Spleen (tissue), 13 donors: ENCODE data around the gene ERAP2. TPM values are rescaled to one million over a fixed set of nuclear protein-coding genes. Genes with fewer than 3 reads are reported as not detected.

Experiments
- DNase-seq: peaks from one replicate; pipeline ENCODE4 v3.0.0-alpha.2; 2020
- H3K27ac ChIP-seq, 8 donors: fragments of 200-600 bp; sonication (generic) in 7 of 8; 1 replicate in 4 of 8; 2 replicates in 4 of 8; pipeline versions ENCODE4 v1.5.0 to v1.8.0; 2016 to 2021; ENCODE audit warnings: inconsistent platforms in 4 of 8, mild to moderate bottlenecking in 4 of 8, moderate library complexity in 1 of 8
- H3K27me3 ChIP-seq, 7 donors: fragments of 200-600 bp; sonication (generic) in 6 of 7; replicated peaks in 1 of 7; 1 replicate in 4 of 7; 2 replicates in 3 of 7; pipeline versions ENCODE4 v1.5.0 to v1.8.0; 2016 to 2021; ENCODE audit warnings: inconsistent platforms in 3 of 7, mild to moderate bottlenecking in 1 of 7
- H3K36me3 ChIP-seq, 6 donors: fragments of 200-600 bp; sonication (generic) in 5 of 6; 1 replicate in 4 of 6; 2 replicates in 2 of 6; pipeline versions ENCODE4 v1.5.0 to v1.8.0; 2016 to 2021; ENCODE audit warnings: inconsistent platforms in 2 of 6
- H3K4me1 ChIP-seq, 6 donors: fragments of 200-600 bp; sonication (generic) in 5 of 6; 1 replicate in 3 of 6; 2 replicates in 3 of 6; pipeline versions ENCODE4 v1.5.0 to v1.8.0; 2016 to 2021; ENCODE audit warnings: inconsistent platforms in 3 of 6
- H3K4me3 ChIP-seq, 8 donors: fragments of 200-600 bp; sonication (generic) in 7 of 8; 1 replicate in 4 of 8; 2 replicates in 4 of 8; pipeline versions ENCODE4 v1.5.0 to v1.8.0; 2016 to 2021; ENCODE audit warnings: inconsistent platforms in 4 of 8, mild to moderate bottlenecking in 4 of 8, moderate library complexity in 2 of 8
- H3K9me3 ChIP-seq, 8 donors: fragments of 200-600 bp; sonication (generic) in 7 of 8; 1 replicate in 4 of 8; 2 replicates in 4 of 8; pipeline versions ENCODE4 v1.5.0 to v1.8.0; 2016 to 2021; ENCODE audit warnings: inconsistent platforms in 4 of 8
- POLR2A ChIP-seq, 3 donors: fragments of 450-650 bp; IDR thresholded peaks; one replicate each; pipeline ENCODE4 v1.5.1; 2017; ENCODE audit warnings: antibody characterized with exemption in 3 of 3, mild to moderate bottlenecking in 1 of 3
- POLR2AphosphoS5 ChIP-seq, 3 donors: sonication (generic); formaldehyde crosslinking; IDR thresholded peaks; one replicate each; pipeline ENCODE4 v1.5.1; 2017; ENCODE audit warnings: antibody characterized with exemption in 3 of 3
- WGBS, 5 donors: extraction: QIAGEN DNeasy Blood & Tissue Kit in 3 of 5; methylation state at CpG; one replicate each; pipeline versions ENCODE4 v1.1.5 to v1.1.7; 2013 to 2018; 5-methylcytosine and 5-hydroxymethylcytosine counted together
- intact Hi-C: fragments of 100-400 bp; cut with DNase I; formaldehyde crosslinking; loops from one replicate; pipeline ENCODE4 v1.15.0; 2023; ENCODE audit warnings: low total_unique reads
- long read RNA-seq, 2 donors: transcript quantifications; one replicate each; lab custom pipeline, GENCODE V29; 2026
- polyA plus RNA-seq, 3 donors: library from polyadenylated mRNA; stranded (reverse); fragments of 200-250 nt; gene quantifications; one replicate each; pipeline ENCODE4 v1.2.1, GENCODE V29; 2013
- total RNA-seq, 7 donors: library from RNA; depleted of rRNA in 3 of 7; stranded (reverse); fragments of >200 nt in 3 of 7; fragmentation: NEBNext Ultra II Directional in 4 of 7; extraction: Animal tissue kit (Norgen Biotek cat#: 25700) in 4 of 7; gene quantifications; one replicate each; pipeline versions ENCODE4 v1.1.0 to v1.2.1, GENCODE V29; 2016 to 2021
- TF ChIP-seq, protein P1 (sequence below), 11 experiments: fragments of 200-600 bp in 7 of 11; fragments of 450-650 bp in 4 of 11; sonication (generic) in 4 of 11; IDR thresholded peaks in 8 of 11; conservative IDR thresholded peaks in 3 of 11; 1 replicate in 7 of 11; 2 replicates in 4 of 11; pipeline versions ENCODE4 v1.4.0 to v1.8.0; 2016 to 2021; ENCODE audit warnings: antibody characterized with exemption in 11 of 11, inconsistent platforms in 4 of 11, mild to moderate bottlenecking in 1 of 11
- donor health status: healthy with polysubstance abuse.
- donor health status: DM: no; HTN: no; CAD: no; lungs with moderate emphysema.
- donor health status: DM: no; HTN: no; CAD: no.
- donor health status: Bipolar disorder and iron deficiency.
- donor health status: healthy.
- donor health status: DM: no; HTN: no; CAD: no.
- donor health status: DM: yes; HTN: yes; CAD: no.

The ERAP2 gene, protein sequence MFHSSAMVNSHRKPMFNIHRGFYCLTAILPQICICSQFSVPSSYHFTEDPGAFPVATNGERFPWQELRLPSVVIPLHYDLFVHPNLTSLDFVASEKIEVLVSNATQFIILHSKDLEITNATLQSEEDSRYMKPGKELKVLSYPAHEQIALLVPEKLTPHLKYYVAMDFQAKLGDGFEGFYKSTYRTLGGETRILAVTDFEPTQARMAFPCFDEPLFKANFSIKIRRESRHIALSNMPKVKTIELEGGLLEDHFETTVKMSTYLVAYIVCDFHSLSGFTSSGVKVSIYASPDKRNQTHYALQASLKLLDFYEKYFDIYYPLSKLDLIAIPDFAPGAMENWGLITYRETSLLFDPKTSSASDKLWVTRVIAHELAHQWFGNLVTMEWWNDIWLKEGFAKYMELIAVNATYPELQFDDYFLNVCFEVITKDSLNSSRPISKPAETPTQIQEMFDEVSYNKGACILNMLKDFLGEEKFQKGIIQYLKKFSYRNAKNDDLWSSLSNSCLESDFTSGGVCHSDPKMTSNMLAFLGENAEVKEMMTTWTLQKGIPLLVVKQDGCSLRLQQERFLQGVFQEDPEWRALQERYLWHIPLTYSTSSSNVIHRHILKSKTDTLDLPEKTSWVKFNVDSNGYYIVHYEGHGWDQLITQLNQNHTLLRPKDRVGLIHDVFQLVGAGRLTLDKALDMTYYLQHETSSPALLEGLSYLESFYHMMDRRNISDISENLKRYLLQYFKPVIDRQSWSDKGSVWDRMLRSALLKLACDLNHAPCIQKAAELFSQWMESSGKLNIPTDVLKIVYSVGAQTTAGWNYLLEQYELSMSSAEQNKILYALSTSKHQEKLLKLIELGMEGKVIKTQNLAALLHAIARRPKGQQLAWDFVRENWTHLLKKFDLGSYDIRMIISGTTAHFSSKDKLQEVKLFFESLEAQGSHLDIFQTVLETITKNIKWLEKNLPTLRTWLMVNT
- 10 to 100 TPM; 33.2 to 91.8 (median 66.8) TPM for total RNA-seq
- 10 to 100 TPM; 10.6 to 38.6 (median 14.7) TPM for polyA plus RNA-seq
- long read RNA-seq, donor 1, partial matches to known transcripts = 0 of 1 reads
- long read RNA-seq, donor 1, other reads (novel, unspliced or antisense) = 0 of 1 reads
- long read RNA-seq, donor 2, full-length matches to known transcripts = 1 of 6 reads
- long read RNA-seq, donor 2, partial matches to known transcripts = 5 of 6 reads
- long read RNA-seq, donor 2, other reads (novel, unspliced or antisense) = 0 of 6 reads

DNA sequence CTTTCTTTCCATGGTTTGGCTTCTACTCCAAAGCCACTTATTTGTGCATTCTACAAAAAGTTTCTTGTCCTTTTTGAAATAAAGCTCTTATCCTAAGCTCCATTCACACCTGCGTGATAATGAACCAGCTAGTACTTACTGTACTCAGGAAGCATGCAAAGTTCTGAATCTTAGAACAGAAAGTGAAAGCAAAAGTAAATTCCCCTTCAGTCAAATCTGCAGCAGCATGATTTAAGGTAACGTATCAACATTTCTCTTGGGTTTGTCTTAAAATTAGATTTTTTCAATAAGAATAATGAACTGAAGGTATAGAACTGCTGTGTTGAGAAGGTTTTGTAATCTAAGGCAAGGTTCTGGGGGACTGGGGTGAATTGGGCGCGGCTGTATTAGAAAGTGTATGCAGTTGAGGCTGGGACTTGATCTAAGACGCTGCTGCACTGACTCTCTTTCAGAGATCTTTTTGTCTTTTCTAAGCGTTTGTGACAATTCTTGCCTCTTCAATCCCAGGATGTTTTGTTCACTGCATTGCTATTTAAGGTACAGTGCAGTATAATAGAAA is at the start of gene ERAP2:
Gene ERAP2 (plus strand): TSS at position 209 of the 559 bp plus-strand sequence. CDS start 3,186 bp downstream, outside the sequence.
- H3K4me1 ChIP-seq = peaks cover 33 to 80% (median 60%) of the 10 kb centered on the region in 6 donors
- WGBS, 5 donors = 0 to 3% (median 1%) methylated on average over 6 of the region's 6 CpGs
- H3K36me3 ChIP-seq = peaks cover 0 to 26% (median 6%) of the 10 kb centered on the region in 6 donors
- TF ChIP-seq POLR2AphosphoS5 (IDR thresholded peaks at IDR 0.05) (no peak), POLR2A (IDR thresholded peaks at IDR 0.05) (peak in 1 of 3 donors; percentile 25)
- H3K27me3 ChIP-seq = no peaks in the 10 kb centered on the region
- peak within 1 kb of the TSS; percentile 58 to 90 (median 87) for H3K27ac ChIP-seq
- no peak for DNase-seq
- peak within 1 kb of the TSS; percentile 60 to 88 (median 76) for H3K4me3 ChIP-seq
- intact Hi-C loops = no loop called here
- H3K9me3 ChIP-seq = no peaks in the 10 kb centered on the region

GRCh38 chr5:96829297-96829696 is 47.0 kb upstream of the ERAP2 start:
- no peak for DNase-seq
- no peak overlapping the region for H3K4me3 ChIP-seq
- H3K36me3 ChIP-seq = no peaks in the 10 kb centered on the region
- no peak overlapping the region for H3K27ac ChIP-seq
- intact Hi-C loops = no loop called here
- no peaks in the 10 kb centered on the region for H3K9me3 ChIP-seq
- H3K27me3 ChIP-seq = no peaks in the 10 kb centered on the region
- 93 to 99% (median 95%) methylated on average over 6 of the region's 6 CpGs for WGBS, 5 donors
- H3K4me1 ChIP-seq = no peaks in the 10 kb centered on the region
- TF ChIP-seq POLR2AphosphoS5 (IDR thresholded peaks at IDR 0.05) (no peak), POLR2A (IDR thresholded peaks at IDR 0.05) (no peak)
- TF ChIP-seq, protein P1, sequence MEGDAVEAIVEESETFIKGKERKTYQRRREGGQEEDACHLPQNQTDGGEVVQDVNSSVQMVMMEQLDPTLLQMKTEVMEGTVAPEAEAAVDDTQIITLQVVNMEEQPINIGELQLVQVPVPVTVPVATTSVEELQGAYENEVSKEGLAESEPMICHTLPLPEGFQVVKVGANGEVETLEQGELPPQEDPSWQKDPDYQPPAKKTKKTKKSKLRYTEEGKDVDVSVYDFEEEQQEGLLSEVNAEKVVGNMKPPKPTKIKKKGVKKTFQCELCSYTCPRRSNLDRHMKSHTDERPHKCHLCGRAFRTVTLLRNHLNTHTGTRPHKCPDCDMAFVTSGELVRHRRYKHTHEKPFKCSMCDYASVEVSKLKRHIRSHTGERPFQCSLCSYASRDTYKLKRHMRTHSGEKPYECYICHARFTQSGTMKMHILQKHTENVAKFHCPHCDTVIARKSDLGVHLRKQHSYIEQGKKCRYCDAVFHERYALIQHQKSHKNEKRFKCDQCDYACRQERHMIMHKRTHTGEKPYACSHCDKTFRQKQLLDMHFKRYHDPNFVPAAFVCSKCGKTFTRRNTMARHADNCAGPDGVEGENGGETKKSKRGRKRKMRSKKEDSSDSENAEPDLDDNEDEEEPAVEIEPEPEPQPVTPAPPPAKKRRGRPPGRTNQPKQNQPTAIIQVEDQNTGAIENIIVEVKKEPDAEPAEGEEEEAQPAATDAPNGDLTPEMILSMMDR (IDR thresholded peaks at IDR 0.05 in 8 of 11, conservative IDR thresholded peaks at IDR 0.05 in 3 of 11) = no peak

DNA sequence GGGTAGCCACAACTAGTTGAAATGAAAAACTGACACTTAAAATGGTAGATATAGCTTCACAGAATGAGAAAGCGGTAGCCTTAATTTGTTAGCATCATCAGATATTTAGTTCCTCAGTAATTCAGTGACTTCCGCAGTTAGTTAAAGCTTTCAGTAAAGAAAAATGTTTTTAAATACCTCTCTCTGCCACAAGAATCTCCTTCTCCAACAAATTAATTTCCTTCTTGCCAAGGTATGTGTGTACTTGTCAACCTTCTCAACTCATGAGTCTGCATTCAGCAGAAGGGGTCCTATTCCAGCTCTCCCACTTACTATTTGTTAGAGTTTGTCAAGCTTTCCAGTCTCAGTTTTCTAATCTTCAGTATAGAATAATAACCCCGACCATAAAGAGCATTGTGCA is 42.3 kb upstream of the ERAP2 start:
- no peak overlapping the region for H3K27ac ChIP-seq
- H3K27me3 ChIP-seq = no peaks in the 10 kb centered on the region
- intact Hi-C loops = no loop called here
- no peaks in the 10 kb centered on the region for H3K36me3 ChIP-seq
- WGBS, 5 donors = 91 to 97% (median 94%) methylated on average over 3 of the region's 3 CpGs
- no peak for DNase-seq
- no peak for TF ChIP-seq POLR2A (IDR thresholded peaks at IDR 0.05)
- TF ChIP-seq, protein P1 (IDR thresholded peaks at IDR 0.05 in 8 of 11, conservative IDR thresholded peaks at IDR 0.05 in 3 of 11) = no peak
- H3K4me1 ChIP-seq = no peaks in the 10 kb centered on the region
- no peak overlapping the region for H3K4me3 ChIP-seq
- H3K9me3 ChIP-seq = no peaks in the 10 kb centered on the region

- intact Hi-C loops = no loop called here
- no peaks in the 10 kb centered on the region for H3K9me3 ChIP-seq
- no peak for DNase-seq
- H3K27ac ChIP-seq = no peak overlapping the region
- no peaks in the 10 kb centered on the region for H3K27me3 ChIP-seq
- TF ChIP-seq POLR2AphosphoS5 (IDR thresholded peaks at IDR 0.05) (no peak), POLR2A (IDR thresholded peaks at IDR 0.05) (no peak)
- TF ChIP-seq, protein P1 (IDR thresholded peaks at IDR 0.05 in 8 of 11, conservative IDR thresholded peaks at IDR 0.05 in 3 of 11) = no peak
- no peak overlapping the region for H3K4me3 ChIP-seq
- no peaks in the 10 kb centered on the region for H3K36me3 ChIP-seq
- H3K4me1 ChIP-seq = no peaks in the 10 kb centered on the region
- WGBS, 5 donors = 55 to 75% (median 62%) methylated on average over 2 of the region's 2 CpGs
Observed at GRCh38 chr5:96835791-96836191, 40.5 kb upstream of the ERAP2 start.
